GM21360 (cell line): ENCODE measurements around the gene PTPRB.
A peak's percentile ranks its signal among the peaks of the same experiment; 100 is the strongest.

Experiments
- ATAC-seq: cut with Tn5 transposase; IDR thresholded peaks from one replicate; pipeline ENCODE4 v1.9.1; 2021; ENCODE audit warnings: mild to moderate bottlenecking, moderate library complexity; ENCODE audit not compliant: unreplicated experiment

The PTPRB gene

DNA sequence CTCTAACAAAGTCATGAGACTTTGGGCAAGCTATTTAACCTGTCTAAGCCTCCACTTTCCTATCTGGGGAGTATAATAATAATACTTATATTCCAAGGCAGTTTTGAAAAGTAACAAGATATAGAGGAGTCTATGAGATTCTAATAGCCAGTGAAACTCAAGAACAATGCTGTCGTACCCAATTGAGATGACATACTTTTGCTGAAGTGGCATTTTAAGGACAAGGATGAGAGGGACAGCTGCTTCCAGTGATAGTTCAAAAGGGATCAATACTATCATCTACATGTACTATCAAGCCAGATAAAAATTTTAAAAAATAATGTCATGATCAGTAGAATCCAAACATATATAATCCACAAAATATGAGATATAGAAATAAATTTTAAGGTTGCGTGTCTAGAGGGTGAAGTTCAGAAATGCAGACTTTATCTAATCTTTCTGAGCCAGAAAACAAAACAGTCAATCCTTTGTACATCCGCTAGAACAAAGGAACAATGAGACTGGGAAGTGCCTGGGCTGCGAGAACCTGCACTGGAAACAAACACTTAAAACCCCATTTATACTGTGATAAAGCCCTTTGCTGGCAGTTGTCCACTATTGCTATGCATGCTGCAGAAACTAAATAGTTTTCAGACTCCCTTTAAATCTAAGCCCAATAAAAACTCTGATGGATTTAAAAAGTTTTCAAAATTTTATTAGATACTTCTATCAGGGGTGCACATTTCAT lies 38.6 kb downstream of the PTPRB start:
- ATAC-seq, result no peak

GRCh38 chr12:70592664-70593063 lies 44.6 kb downstream of the PTPRB start:
- no peak for ATAC-seq

- no peak for ATAC-seq
Measured at GRCh38 chr12:70590549-70591226, 46.5 kb downstream of the PTPRB start.

- peak; percentile 96 for ATAC-seq
Measured at GRCh38 chr12:70590051-70590450, 47.2 kb downstream of the PTPRB start.

DNA sequence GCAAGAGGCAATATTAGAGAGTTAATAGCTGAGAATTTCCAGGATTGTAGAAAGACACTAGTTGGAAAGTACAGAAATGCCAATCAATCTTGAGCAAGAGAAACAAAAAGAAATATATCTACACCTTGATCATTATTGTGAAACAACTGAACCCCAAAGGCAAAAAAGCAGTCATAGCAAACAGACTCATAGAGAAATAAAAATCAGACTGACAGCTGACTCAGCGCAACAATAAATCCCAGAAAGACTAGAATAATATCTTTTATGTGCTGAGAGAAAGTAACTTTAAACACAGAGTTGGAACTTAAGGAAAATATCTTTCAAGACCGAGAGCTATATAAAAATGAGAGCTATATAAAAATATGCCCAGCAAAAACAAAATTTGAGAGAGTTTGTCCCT lies 52.9 kb downstream of the PTPRB start:
- ATAC-seq, result no peak

- no peak for ATAC-seq
Measured at GRCh38 chr12:70583251-70583650, 54.0 kb downstream of the PTPRB start.

DNA sequence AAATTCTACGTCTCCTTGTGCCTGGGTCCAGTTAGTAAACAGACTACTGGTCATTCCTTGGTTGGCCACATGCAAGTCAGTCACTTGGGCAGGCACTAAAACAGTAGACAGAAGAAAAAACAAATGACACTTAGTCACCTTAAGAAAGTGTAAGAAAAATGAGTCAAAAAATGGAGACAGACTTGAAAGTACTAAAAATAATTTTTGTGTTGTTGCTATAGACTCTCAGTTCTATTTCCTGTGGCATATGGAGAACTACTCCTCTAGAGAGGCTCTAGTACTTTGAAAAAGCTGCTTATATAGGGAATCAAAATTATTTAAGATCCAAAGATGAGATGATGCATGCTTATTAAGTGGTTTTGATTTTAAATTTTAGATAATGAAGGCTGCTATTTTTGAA lies 56.0 kb downstream of the PTPRB start:
- peak; percentile 74 for ATAC-seq

GRCh38 chr12:70577283-70577634 lies 60.0 kb downstream of the PTPRB start:
- no peak for ATAC-seq

DNA sequence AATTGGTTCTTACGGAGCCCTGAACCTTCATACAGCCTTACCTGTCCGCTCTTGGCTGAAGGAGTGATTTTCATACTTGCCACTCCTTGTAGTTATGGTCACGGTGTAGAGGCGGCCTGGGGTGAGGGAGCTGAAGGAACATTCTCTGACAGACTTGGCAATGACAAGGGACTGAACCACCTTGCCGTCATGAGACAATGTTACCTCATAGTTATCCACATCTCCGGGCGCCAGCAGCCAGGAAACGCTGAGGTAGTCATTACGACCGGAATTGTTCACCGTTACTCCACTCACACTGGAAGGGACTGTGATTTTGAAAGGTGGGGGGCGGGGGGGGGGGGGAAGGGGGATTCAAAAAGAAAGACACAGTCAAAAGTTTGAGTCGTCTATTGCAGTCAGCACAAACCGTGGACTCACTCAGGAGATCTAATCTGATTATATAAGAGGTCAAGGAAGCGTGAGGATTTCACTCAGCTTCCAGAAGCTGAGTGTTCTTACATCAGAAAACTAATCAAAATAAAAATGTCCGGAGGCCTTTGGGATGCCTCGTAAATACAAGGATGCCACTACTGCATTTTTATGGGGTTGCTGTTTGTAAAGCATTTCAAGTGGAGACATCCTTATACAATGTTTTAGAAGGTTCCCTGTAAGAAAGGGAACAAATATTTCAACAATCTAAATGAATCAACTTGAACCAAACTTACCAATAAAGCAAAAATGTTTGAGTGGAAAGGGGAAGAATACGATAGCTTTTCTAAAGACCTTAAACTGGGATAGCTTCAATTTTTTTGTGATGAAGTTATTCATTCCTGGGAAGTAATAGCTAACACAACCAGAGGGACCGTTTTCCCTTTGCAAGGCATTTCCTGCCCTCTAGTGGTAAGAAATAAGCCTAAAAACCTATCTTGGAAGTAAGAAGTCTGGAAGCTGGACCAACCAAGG lies 60.6 kb downstream of the PTPRB start:
- ATAC-seq, result peak; percentile 66

DNA sequence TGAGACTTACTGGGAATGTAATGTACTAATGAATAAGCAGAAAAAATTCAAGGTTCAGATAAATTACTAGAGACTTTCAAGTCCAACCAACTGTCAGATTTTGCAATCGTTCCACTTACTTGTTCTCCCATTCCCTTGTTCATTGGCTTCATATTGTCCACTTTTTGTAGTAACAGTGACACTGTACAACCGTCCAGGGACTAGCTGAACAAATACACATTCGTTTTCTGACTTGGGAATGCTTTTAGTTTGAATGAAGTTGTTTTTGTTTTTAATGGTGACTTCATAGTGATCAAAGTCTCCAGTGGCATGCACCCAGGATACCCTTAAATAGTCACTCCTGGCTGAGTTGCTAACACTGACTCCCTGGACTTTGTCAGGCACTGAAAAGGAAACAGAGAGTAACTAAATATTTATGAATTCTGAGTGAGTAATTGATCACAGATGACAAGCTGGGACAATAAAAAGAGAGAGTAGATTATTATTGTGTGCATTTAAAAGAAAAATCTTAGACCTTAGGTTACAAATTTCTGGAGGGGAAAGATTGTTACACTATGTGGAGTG lies 65.4 kb downstream of the PTPRB start:
- no peak for ATAC-seq

- ATAC-seq, result no peak
Measured at GRCh38 chr12:70571029-70571428, 66.2 kb downstream of the PTPRB start.

DNA sequence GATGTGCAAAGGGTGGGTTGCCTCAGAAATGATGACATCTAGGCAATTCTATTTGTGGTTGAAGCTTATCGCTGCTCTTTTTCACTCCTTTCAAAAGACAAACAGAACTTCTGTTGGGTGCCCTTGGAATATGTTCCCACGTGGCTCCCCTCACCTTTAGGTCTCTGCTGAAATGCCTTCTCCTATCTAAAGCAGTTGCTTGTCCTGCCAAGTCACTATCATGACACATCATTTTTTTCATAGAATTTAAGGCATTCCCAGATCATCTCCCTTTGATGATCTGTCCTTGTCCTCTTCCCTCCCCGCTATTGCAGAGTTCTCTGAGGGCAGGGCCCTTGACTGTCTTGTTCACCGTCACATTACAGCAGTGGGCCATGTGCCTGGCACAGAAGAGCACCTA lies 75.7 kb downstream of the PTPRB start:
- ATAC-seq, result no peak

GRCh38 chr12:70560671-70561070 lies 76.6 kb downstream of the PTPRB start:
- no peak for ATAC-seq

DNA sequence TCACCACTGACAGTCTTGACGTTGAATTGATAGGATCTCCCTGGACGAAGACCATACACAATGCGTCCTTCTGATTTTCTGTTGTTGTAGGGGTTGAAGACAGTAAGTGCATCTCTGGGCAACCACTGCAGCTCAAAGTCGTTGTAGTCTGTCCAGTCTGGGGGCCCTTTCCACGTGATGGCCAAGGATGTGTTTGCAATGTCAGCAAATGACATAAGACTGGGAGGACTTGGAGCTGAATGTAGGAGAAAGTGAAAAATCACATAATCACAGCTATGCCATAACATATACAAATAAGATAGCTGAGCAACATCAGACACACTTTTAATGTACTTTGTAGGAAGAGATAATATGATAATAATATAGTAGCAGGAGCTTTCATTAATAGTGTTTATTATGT lies 77.8 kb downstream of the PTPRB start:
- ATAC-seq, result no peak

DNA sequence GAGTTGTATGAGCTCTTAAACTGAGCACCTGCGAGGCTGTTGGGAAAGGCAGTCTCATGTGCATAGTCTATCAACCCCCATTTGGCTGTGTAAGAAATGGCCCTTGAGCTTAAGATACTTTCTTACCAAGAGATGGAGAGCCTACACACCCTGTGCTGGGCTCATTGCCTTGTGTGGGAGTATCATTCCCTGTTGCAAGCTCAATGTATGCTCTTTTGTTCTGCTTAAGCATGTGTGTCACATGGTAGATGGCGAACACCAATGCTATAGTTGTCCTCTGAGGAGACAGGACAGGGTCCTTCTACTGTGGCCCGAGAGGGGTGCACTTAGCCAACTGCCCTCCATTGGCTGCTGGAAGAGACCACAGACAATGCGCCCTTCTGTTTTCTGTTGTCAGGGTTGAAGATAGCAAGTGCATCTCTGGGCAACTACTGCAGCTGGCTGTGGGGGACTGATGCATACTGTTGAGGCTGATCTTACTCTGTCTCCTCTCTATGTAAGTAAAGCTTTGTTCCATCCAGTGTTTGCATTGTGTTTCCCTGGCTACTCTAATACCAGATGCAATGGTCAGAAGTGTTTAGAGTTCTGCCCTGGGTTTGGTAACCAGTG lies 79.5 kb downstream of the PTPRB start:
- no peak for ATAC-seq

DNA sequence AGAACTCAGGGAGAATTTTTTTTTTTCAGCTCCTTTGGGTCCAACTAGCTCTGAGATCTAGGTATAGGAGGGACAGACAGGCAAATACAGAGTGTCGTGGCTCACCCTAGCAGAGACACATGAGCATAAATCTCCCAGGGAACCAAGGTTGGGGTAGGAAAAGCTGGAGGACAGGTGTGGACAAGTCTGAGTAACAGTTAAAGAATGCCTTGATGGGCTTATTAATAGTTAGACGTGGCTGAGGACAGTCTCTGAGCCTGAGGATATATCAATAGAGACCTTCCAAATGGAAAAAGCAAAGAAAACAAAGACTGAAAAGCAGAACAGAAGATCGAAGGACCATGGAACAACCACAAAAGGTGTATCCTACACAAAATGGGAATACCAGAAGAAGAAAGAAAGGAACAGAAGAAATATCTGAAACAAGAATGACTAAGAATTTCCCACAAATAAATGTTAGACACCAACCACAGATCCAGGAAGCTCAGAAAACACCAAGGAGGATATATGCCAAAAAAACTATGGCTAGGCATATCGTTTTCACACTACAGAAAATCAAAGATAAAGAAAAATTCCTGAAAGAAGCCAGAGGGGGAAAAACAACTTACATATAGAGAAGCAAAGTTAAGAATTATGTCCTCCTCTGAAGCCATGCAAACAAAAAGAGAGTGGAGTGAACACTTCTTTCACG lies 80.9 kb downstream of the PTPRB start:
- no peak for ATAC-seq

- ATAC-seq, result no peak
Measured at GRCh38 chr12:70555081-70555480, 82.1 kb downstream of the PTPRB start.

DNA sequence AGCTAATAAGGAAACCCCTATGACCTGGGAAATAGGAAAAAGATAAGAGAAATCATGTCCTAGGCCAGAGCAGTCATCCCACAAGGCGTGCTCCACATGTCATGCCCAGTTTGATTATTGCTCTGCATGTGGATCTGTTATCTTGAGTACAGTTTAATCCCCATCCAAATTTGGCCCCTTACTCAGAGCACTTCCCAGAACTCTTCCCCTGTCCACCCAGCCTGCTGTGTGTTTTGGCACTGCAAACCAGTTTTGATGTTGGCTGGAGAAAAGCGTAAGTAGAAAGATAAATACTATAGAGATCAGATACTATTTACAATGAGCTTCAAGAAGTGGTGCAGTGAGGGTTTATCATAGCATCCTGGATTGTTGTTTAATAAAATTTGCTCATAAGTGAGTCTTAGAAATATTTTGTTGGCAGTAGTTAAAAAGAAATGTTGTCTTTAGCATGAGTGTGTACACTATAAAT lies 83.8 kb downstream of the PTPRB start:
- no peak for ATAC-seq

DNA sequence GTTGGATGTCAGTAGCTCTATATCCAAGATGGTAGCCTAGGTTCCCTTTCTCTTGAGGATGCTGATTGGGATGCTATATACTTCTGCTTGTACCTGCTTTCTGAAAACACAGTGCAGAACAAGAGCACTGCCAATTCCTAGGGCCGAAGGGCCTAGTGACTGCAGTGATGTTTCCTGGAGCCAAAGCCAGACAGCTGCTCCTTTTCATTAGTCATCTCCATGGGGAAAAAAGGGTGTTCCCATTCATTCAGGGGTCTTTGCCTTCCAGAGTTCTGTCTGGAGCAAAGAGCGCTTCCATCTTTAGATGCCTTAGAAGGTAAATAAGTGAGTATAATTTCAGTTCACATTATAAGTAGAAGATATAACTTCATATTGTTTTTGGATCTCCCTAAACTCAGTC lies 85.5 kb downstream of the PTPRB start:
- no peak for ATAC-seq

GRCh38 chr12:70550180-70550577 lies 87.0 kb downstream of the PTPRB start:
- ATAC-seq, result no peak
